ENCODE data around the gene ANTXRL.
"Not testable (repeated sequence)": the region's sequence is repeated elsewhere in the genome, so short reads cannot be mapped to it uniquely, and the experiment has no call there.

The ANTXRL gene

GRCh38 chr10:46375406-46375805, 88.6 kb downstream of the ANTXRL start, which contains the start of gene ANXA8L1:
TSS of gene ANXA8L1 (plus strand) at chr10:46375776. CDS start at chr10:46375852, 76 bp downstream.
- not testable (repeated sequence) for DNase-seq

- DNase-seq, result not testable (repeated sequence)
Observed at GRCh38 chr10:46377022-46377421, 90.2 kb downstream of the ANTXRL start.

- not testable (repeated sequence) for DNase-seq
Observed at GRCh38 chr10:46377651-46378050, 90.9 kb downstream of the ANTXRL start.

GRCh38 chr10:46378108-46378507, 91.3 kb downstream of the ANTXRL start:
- DNase-seq, result not testable (repeated sequence)

GRCh38 chr10:46379233-46379848, 92.5 kb downstream of the ANTXRL start:
- DNase-seq, result not testable (repeated sequence)
